Measurements from ENCODE around the gene DNAJC8. TPM values are rescaled to one million over a fixed set of nuclear protein-coding genes. Genes with fewer than 3 reads are reported as not detected.

Gene DNAJC8
- total RNA-seq, 4 donors from 2014 or later, result 52.2 to 117 (median 71.8) TPM

DNA sequence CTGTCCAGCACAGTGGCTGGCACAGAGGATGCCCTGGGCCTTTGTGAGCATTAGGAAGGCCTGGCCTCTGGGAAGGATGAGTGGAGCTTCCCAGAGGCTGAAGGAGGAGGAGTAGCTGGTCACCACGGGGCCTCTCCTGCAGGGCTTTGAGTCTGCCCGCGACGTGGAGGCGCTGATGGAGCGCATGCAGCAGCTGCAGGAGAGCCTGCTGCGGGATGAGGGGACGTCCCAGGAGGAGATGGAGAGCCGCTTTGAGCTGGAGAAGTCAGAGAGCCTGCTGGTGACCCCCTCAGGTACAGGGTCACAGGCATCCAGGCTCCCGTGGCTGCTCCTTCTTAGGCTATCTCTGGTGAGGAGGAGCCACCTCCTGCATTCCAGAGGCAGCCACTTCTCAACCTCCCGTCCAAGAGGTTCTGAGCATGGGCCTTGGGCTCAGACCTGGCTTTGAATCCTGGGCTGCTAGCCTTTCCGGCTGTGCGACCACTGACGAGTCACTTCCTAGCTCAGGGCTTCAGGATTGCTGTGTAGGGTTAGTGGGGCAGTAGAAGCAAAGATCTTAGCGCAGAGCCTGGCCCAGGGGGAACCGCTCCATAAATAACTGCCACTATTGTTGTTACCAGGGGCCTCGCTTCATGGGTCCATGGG, 40.5 kb upstream of the DNAJC8 start:
- TF ChIP-seq, protein P1, sequence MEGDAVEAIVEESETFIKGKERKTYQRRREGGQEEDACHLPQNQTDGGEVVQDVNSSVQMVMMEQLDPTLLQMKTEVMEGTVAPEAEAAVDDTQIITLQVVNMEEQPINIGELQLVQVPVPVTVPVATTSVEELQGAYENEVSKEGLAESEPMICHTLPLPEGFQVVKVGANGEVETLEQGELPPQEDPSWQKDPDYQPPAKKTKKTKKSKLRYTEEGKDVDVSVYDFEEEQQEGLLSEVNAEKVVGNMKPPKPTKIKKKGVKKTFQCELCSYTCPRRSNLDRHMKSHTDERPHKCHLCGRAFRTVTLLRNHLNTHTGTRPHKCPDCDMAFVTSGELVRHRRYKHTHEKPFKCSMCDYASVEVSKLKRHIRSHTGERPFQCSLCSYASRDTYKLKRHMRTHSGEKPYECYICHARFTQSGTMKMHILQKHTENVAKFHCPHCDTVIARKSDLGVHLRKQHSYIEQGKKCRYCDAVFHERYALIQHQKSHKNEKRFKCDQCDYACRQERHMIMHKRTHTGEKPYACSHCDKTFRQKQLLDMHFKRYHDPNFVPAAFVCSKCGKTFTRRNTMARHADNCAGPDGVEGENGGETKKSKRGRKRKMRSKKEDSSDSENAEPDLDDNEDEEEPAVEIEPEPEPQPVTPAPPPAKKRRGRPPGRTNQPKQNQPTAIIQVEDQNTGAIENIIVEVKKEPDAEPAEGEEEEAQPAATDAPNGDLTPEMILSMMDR (IDR thresholded peaks at IDR 0.05; ENCODE audit: low read depth), result no peak

DNA sequence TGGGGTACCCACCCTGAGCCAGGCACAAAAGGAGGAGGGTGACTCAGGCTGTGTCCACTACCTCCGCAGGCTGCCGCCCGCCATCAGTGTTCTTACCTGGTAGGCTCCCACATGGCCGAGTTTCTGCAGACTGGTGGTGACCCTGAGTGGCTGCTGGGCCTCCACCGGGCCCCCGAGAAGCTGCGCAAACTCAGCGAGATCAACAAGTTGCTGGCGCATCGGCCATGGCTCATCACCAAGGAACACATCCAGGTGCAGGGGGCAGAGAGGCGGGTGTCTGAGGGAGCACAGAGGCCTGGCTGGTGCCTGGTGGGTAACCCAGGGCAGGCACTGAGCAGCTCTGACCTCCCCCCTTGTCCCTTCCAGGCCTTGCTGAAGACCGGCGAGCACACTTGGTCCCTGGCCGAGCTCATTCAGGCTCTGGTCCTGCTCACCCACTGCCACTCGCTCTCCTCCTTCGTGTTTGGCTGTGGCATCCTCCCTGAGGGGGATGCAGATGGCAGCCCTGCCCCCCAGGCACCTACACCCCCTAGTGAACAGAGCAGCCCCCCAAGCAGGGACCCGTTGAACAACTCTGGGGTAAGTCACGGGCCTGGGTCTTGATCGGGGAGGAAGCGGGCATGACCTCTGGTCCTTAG, 39.5 kb upstream of the DNAJC8 start:
- TF ChIP-seq, protein P1 (IDR thresholded peaks at IDR 0.05; ENCODE audit: low read depth), result no peak

DNA sequence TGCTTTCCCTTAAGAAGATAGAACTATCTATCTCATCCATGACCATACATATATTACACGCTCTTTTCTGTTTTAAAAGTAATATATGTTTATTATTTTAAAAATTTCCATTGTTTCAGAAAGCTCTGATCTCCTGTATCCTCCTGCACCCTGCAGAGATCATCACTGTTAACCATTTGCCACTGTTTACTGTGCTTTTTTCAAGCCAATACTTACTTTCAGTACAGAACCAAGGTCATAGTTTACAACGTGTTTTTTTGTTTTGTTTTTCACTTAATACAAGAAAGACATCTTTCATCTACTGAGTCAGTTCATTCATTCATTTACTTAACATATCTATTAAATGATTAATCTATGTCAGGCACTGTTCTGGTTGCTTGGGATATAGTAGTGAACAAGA, 36.7 kb upstream of the DNAJC8 start:
- TF ChIP-seq, protein P1 (IDR thresholded peaks at IDR 0.05; ENCODE audit: low read depth), result no peak

DNA sequence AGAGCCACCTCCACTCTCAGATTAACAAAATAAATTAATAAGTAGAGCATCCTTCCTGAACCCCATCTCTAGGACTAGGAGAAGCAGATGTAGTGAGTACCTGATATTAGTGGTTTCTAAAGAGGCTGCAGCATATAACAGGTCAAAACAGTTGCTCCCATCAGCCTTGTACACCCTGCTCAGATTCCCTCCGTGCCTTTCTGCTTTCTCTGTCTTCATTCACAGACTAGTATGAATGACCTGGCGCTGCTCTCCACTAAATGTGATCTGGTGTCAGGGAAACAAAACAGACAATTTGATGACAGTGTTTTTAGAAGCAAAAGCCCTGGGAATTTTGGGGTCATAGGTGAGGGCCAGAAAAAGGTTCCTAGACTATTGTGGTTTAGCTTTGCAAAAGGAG, 34.8 kb upstream of the DNAJC8 start:
- TF ChIP-seq, protein P1 (IDR thresholded peaks at IDR 0.05; ENCODE audit: low read depth), result no peak

DNA sequence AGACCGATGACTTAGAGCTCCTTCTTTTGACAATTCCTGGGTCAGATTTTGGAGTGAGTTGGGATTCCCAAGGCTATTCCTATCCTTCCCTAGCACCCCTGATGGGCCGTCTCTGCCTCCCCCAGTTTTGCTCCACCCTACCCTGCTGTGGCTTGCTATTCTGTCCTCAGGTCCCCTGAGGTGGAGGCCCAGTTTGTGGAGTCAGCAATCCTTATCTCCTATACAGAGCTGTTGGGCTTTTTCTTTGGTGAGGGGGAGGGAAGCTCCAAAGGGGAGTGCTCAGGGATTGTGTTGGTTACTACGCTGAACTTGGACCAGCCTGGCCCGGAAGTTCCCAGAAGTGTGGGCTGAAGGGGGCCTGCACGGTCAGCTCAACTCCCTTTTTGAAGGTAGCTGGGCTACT, 34.1 kb upstream of the DNAJC8 start:
- TF ChIP-seq, protein P1 (IDR thresholded peaks at IDR 0.05; ENCODE audit: low read depth), result no peak

DNA sequence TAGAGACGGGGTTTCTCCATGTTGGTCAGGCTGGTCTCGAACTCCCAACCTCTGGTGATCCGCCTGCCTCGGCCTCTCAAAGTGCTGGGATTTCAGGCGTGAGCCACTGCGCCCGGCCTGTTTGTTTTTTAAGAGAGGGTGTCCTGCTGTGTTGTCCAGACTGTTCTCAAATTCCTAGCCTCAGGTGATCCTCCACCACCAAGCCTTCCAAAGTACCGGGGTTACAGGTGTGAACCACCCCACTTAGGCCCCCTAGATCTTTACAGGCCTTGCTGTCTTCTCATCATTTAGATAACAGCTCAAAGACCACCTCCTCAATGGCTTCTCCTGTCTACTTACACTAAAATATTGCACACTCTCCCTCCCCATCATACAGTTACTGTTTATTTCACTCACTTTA, 32.7 kb upstream of the DNAJC8 start:
- TF ChIP-seq, protein P1 (IDR thresholded peaks at IDR 0.05; ENCODE audit: low read depth), result no peak

DNA sequence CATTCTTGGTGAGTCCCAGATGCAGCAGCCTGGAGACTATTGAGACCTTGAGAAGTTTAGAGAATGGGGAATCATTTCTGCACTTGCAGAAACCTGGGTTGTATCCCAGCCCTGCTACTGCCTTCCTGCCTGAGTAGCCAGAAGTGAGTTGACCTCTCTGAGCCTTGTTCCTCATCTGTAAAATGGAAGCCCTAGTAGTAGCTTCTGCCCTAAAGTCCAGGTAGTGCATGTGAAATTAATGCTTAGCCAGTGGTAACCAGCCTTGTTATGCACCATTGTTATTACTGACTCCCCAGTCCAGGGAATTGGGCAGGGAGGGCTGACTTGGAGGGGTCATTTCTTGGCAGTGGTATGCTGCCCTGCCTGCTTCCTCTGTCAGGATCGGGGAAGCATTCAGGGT, 32.1 kb upstream of the DNAJC8 start:
- TF ChIP-seq, protein P1 (IDR thresholded peaks at IDR 0.05; ENCODE audit: low read depth), result no peak

Data from subcutaneous adipose tissue (tissue), 4 donors.